Activated naive CD4-positive, alpha-beta T cell treated with anti-CD3 and anti-CD28 coated beads for 36 hours (primary cell): ENCODE results near the gene TTLL12. TPM values are rescaled to one million over a fixed set of nuclear protein-coding genes. Genes with fewer than 3 reads are reported as not detected.
A peak's percentile ranks its signal among the peaks of the same experiment; 100 is the strongest.

Experiments
- CTCF ChIA-PET: fragments of 350-600 bp; sonication (Branson Sonifier 250); formaldehyde crosslinking; loops from one replicate; lab custom pipeline; 2021; ENCODE audit warnings: antibody characterized with exemption; lab: Charles Lee
- DNase-seq: peaks from one replicate; pipeline ENCODE4 v3.0.0-alpha.2; 2020
- H3K27ac Mint-ChIP-seq: one replicate; pipeline ENCODE4 v1.8.0; 2021; ENCODE audit warnings: mild to moderate bottlenecking, mixed read lengths
- H3K27me3 Mint-ChIP-seq: one replicate; pipeline ENCODE4 v1.8.0; 2021; ENCODE audit warnings: low read depth, mixed read lengths
- H3K36me3 Mint-ChIP-seq: one replicate; pipeline ENCODE4 v1.8.0; 2021; ENCODE audit warnings: low read depth, mixed read lengths
- H3K4me1 Mint-ChIP-seq: one replicate; pipeline ENCODE4 v1.8.0; 2021; ENCODE audit warnings: low read depth, mixed read lengths
- H3K4me3 Mint-ChIP-seq: one replicate; pipeline ENCODE4 v1.8.0; 2021; ENCODE audit warnings: mild to moderate bottlenecking, moderate library complexity, mixed read lengths
- H3K9me3 Mint-ChIP-seq: one replicate; pipeline ENCODE4 v1.8.0; 2021; ENCODE audit warnings: mixed read lengths
- intact Hi-C: fragments of 100-400 bp; cut with micrococcal nuclease; formaldehyde crosslinking; loops from one replicate; pipeline ENCODE4 v1.15.1; 2023
- total RNA-seq, 2 experiments: library from RNA; stranded (reverse); gene quantifications; one replicate each; pipeline ENCODE4 v1.2.3, GENCODE V29; 2021

The TTLL12 gene
- total RNA-seq, 2 experiments from 2014 or later, result 63.1 to 64.6 TPM

- no peak for DNase-seq
- no peaks in the 10 kb centered on the region for H3K27me3 Mint-ChIP-seq
- no peaks in the 10 kb centered on the region for H3K9me3 Mint-ChIP-seq
- peaks cover 8% of the 10 kb centered on the region for H3K4me1 Mint-ChIP-seq
- no peak overlapping the region for H3K27ac Mint-ChIP-seq
- intact Hi-C loops, result no loop called here
- H3K36me3 Mint-ChIP-seq, result no peaks in the 10 kb centered on the region
- no peak overlapping the region for H3K4me3 Mint-ChIP-seq
- CTCF ChIA-PET, result interaction anchor here (0.6 to 0.7 kb wide), 2 partner anchors 11 to 64 kb away, joined by 3 read pairs; no protein-coding TSS in a partner anchor
Measured at GRCh38 chr22:43202756-43203410, 15.9 kb upstream of the TTLL12 start.

GRCh38 chr22:43202326-43202725 is 15.4 kb upstream of the TTLL12 start:
- no peaks in the 10 kb centered on the region for H3K9me3 Mint-ChIP-seq
- no peak overlapping the region for H3K27ac Mint-ChIP-seq
- H3K4me1 Mint-ChIP-seq, result peaks cover 6% of the 10 kb centered on the region
- CTCF ChIA-PET, result interaction anchor here (0.6 kb wide), 1 partner anchor 192 kb away, joined by 3 read pairs; no protein-coding TSS in a partner anchor
- no peaks in the 10 kb centered on the region for H3K27me3 Mint-ChIP-seq
- intact Hi-C loops, result no loop called here
- DNase-seq, result no peak
- no peaks in the 10 kb centered on the region for H3K36me3 Mint-ChIP-seq
- no peak overlapping the region for H3K4me3 Mint-ChIP-seq

- no peak overlapping the region for H3K27ac Mint-ChIP-seq
- CTCF ChIA-PET, result interaction anchor here (0.6 kb wide), 2 partner anchors 192 to 202 kb away, joined by 3 to 4 read pairs; no protein-coding TSS in a partner anchor
- H3K4me1 Mint-ChIP-seq, result peaks cover 5% of the 10 kb centered on the region
- H3K27me3 Mint-ChIP-seq, result no peaks in the 10 kb centered on the region
- intact Hi-C loops, result no loop called here
- H3K4me3 Mint-ChIP-seq, result no peak overlapping the region
- no peak for DNase-seq
- H3K9me3 Mint-ChIP-seq, result no peaks in the 10 kb centered on the region
- no peaks in the 10 kb centered on the region for H3K36me3 Mint-ChIP-seq
Measured at GRCh38 chr22:43201486-43202219, 14.7 kb upstream of the TTLL12 start.

GRCh38 chr22:43200555-43200954 is 13.6 kb upstream of the TTLL12 start:
- Mint-ChIP-seq H3K4me1 (no peaks in the 10 kb centered on the region), H3K9me3 (no peaks in the 10 kb centered on the region), H3K27me3 (no peaks in the 10 kb centered on the region), H3K4me3 (no peak overlapping the region), H3K36me3 (no peaks in the 10 kb centered on the region), H3K27ac (no peak overlapping the region)
- CTCF ChIA-PET, result no interaction called here
- intact Hi-C loops, result no loop called here
- no peak for DNase-seq

GRCh38 chr22:43200031-43200430 is 13.1 kb upstream of the TTLL12 start:
- intact Hi-C loops, result no loop called here
- no peak for DNase-seq
- no peak overlapping the region for H3K27ac Mint-ChIP-seq
- H3K36me3 Mint-ChIP-seq, result no peaks in the 10 kb centered on the region
- H3K9me3 Mint-ChIP-seq, result no peaks in the 10 kb centered on the region
- no peaks in the 10 kb centered on the region for H3K4me1 Mint-ChIP-seq
- CTCF ChIA-PET, result interaction anchor here (0.7 kb wide), 1 partner anchor 837 kb away, joined by 3 read pairs; no protein-coding TSS in a partner anchor
- H3K27me3 Mint-ChIP-seq, result no peaks in the 10 kb centered on the region
- no peak overlapping the region for H3K4me3 Mint-ChIP-seq

GRCh38 chr22:43199541-43199940 is 12.6 kb upstream of the TTLL12 start:
- Mint-ChIP-seq H3K4me1 (no peaks in the 10 kb centered on the region), H3K27me3 (no peaks in the 10 kb centered on the region), H3K27ac (no peak overlapping the region), H3K4me3 (no peak overlapping the region), H3K36me3 (no peaks in the 10 kb centered on the region), H3K9me3 (no peaks in the 10 kb centered on the region)
- CTCF ChIA-PET, result interaction anchor here (0.7 kb wide), 1 partner anchor 838 kb away, joined by 3 read pairs; no protein-coding TSS in a partner anchor
- intact Hi-C loops, result no loop called here
- no peak for DNase-seq

GRCh38 chr22:43198936-43199335 is 12.0 kb upstream of the TTLL12 start:
- Mint-ChIP-seq H3K9me3 (no peaks in the 10 kb centered on the region), H3K27ac (no peak overlapping the region), H3K27me3 (no peaks in the 10 kb centered on the region), H3K4me1 (no peaks in the 10 kb centered on the region), H3K4me3 (no peak overlapping the region), H3K36me3 (no peaks in the 10 kb centered on the region)
- DNase-seq, result no peak
- CTCF ChIA-PET, result no interaction called here
- intact Hi-C loops, result no loop called here

GRCh38 chr22:43198126-43198525 is 11.2 kb upstream of the TTLL12 start:
- Mint-ChIP-seq H3K27me3 (no peaks in the 10 kb centered on the region), H3K4me1 (no peaks in the 10 kb centered on the region), H3K9me3 (no peaks in the 10 kb centered on the region), H3K36me3 (no peaks in the 10 kb centered on the region), H3K4me3 (no peak overlapping the region), H3K27ac (no peak overlapping the region)
- intact Hi-C loops, result no loop called here
- CTCF ChIA-PET, result no interaction called here
- DNase-seq, result no peak

- intact Hi-C loops, result no loop called here
- Mint-ChIP-seq H3K36me3 (no peaks in the 10 kb centered on the region), H3K27me3 (no peaks in the 10 kb centered on the region), H3K27ac (no peak overlapping the region), H3K4me3 (no peak overlapping the region), H3K9me3 (no peaks in the 10 kb centered on the region), H3K4me1 (no peaks in the 10 kb centered on the region)
- no peak for DNase-seq
- CTCF ChIA-PET, result interaction anchor here (1.0 kb wide), 1 partner anchor 10 kb away, joined by 3 read pairs; no protein-coding TSS in a partner anchor
Measured at GRCh38 chr22:43197271-43197941, 10.5 kb upstream of the TTLL12 start.

- Mint-ChIP-seq H3K4me1 (peaks cover 5% of the 10 kb centered on the region), H3K9me3 (no peaks in the 10 kb centered on the region), H3K36me3 (no peaks in the 10 kb centered on the region), H3K27ac (no peak overlapping the region), H3K4me3 (no peak overlapping the region), H3K27me3 (no peaks in the 10 kb centered on the region)
- CTCF ChIA-PET, result interaction anchor here (0.7 kb wide), 1 partner anchor 11 kb away, joined by 3 read pairs; no protein-coding TSS in a partner anchor
- no peak for DNase-seq
- intact Hi-C loops, result no loop called here
Measured at GRCh38 chr22:43191831-43192230, 4.9 kb upstream of the TTLL12 start.

GRCh38 chr22:43188829-43189545 is 2.1 kb upstream of the TTLL12 start:
- Mint-ChIP-seq H3K27ac (peak overlapping the region; percentile 68), H3K4me1 (peaks cover 20% of the 10 kb centered on the region), H3K4me3 (peak overlapping the region; percentile 58), H3K27me3 (no peaks in the 10 kb centered on the region), H3K9me3 (no peaks in the 10 kb centered on the region), H3K36me3 (no peaks in the 10 kb centered on the region)
- CTCF ChIA-PET, result interaction anchor here (1.4 kb wide), 1 partner anchor 157 kb away, joined by 5 read pairs; no protein-coding TSS in a partner anchor
- DNase-seq, result no peak
- intact Hi-C loops, result loop anchor here (5.0 kb wide), 1 partner anchor 73 kb away; no protein-coding TSS in a partner anchor
